PC-3 (cell line): ENCODE data around the gene SUSD4. TPM values are rescaled to one million over a fixed set of nuclear protein-coding genes. Genes with fewer than 3 reads are reported as not detected.

Experiments
- ATAC-seq: fragments of 200-7000 bp; cut with Tn5 transposase; 2 replicates; pipeline ENCODE4 v1.9.1; 2020; ENCODE audit warnings: mild to moderate bottlenecking, moderate library complexity
- BruUV-seq: library from RNA; stranded (reverse); fragments of 400-500 nt; replicated peaks from 2 replicates; lab custom pipeline; 2021; lab: Mats Ljungman, UMichigan
- CTCF ChIA-PET: fragments of 300-600 bp; sonication (Branson Sonifier 250); formaldehyde crosslinking; loops from one replicate; lab custom pipeline; 2022; ENCODE audit warnings: antibody characterized with exemption; lab: Charles Lee
- POLR2A ChIA-PET: fragments of 300-600 bp; sonication (Branson Sonifier 250); formaldehyde crosslinking; loops from one replicate; lab custom pipeline; 2022; ENCODE audit warnings: antibody characterized with exemption; ENCODE audit not compliant: unreplicated experiment; lab: Charles Lee
- DNase-seq: peaks from one replicate; pipeline ENCODE4 v3.0.0-alpha.2; 2015
- H2AFZ ChIP-seq: fragments of 300-600 bp; sonication (generic); 2 replicates; pipeline ENCODE4 v1.6.0; 2016; ENCODE audit warnings: antibody characterized with exemption, low read length
- H3F3A ChIP-seq: fragments of 300-600 bp; sonication (generic); one replicate; pipeline ENCODE4 v1.6.0; 2017; ENCODE audit warnings: antibody characterized with exemption, low read length, control low read depth, mild to moderate bottlenecking; ENCODE audit not compliant: unreplicated experiment
- H3K27ac ChIP-seq: fragments of 300-600 bp; sonication (generic); 2 replicates; pipeline ENCODE4 v1.5.1; 2016; ENCODE audit warnings: mild to moderate bottlenecking, low read length
- H3K27me3 ChIP-seq: fragments of 300-600 bp; sonication (generic); 2 replicates; pipeline ENCODE4 v1.6.1; 2016; ENCODE audit warnings: low read length, mixed read lengths
- H3K36me3 ChIP-seq: fragments of 300-600 bp; sonication (generic); 2 replicates; pipeline ENCODE4 v1.6.1; 2016; ENCODE audit warnings: low read depth, mixed run types, low read length, mixed read lengths
- H3K4me1 ChIP-seq: fragments of 300-600 bp; sonication (generic); 2 replicates; pipeline ENCODE4 v1.5.1; 2016; ENCODE audit warnings: low read length; ENCODE audit not compliant: insufficient read depth
- H3K4me2 ChIP-seq: fragments of 300-600 bp; sonication (generic); 2 replicates; pipeline ENCODE4 v1.6.0; 2016; ENCODE audit warnings: low read length
- H3K4me3 ChIP-seq: fragments of 300-600 bp; sonication (generic); 2 replicates; pipeline ENCODE4 v1.5.1; 2016; ENCODE audit warnings: mild to moderate bottlenecking, low read length, mixed read lengths
- H3K79me2 ChIP-seq: fragments of 300-600 bp; sonication (generic); 2 replicates; pipeline ENCODE4 v1.6.1; 2017; ENCODE audit warnings: low read length, mixed read lengths
- H3K9ac ChIP-seq: fragments of 300-600 bp; sonication (generic); 2 replicates; pipeline ENCODE4 v1.6.0; 2016; ENCODE audit warnings: mild to moderate bottlenecking, low read length
- H3K9me2 ChIP-seq: fragments of 300-600 bp; sonication (generic); replicated peaks from 2 replicates; pipeline ENCODE4 v1.6.1; 2016; ENCODE audit warnings: mixed run types, low read length, mixed read lengths
- H3K9me3 ChIP-seq: fragments of 300-600 bp; sonication (generic); 2 replicates; pipeline ENCODE4 v1.6.1; 2016; ENCODE audit warnings: low read length, mixed read lengths
- H4K20me1 ChIP-seq: fragments of 300-600 bp; sonication (generic); 2 replicates; pipeline ENCODE4 v1.6.1; 2016; ENCODE audit warnings: low read length, mixed read lengths
- CTCF ChIP-seq: fragments of 300-600 bp; sonication (generic); conservative IDR thresholded peaks from 2 replicates; pipeline ENCODE4 v1.5.1; 2017; ENCODE audit warnings: antibody characterized with exemption, low read depth, mild to moderate bottlenecking, low read length
- EZH2 ChIP-seq: fragments of 300-600 bp; sonication (generic); IDR thresholded peaks from one replicate; pipeline ENCODE4 v1.6.1; 2017; ENCODE audit warnings: antibody characterized with exemption, mild to moderate bottlenecking, low read length; ENCODE audit not compliant: unreplicated experiment
- EZH2phosphoT487 ChIP-seq: fragments of 300-600 bp; sonication (generic); IDR thresholded peaks from 2 replicates; pipeline ENCODE4 v1.6.1; 2018; ENCODE audit warnings: mild to moderate bottlenecking, antibody characterized with exemption, low read length, borderline replicate concordance
- intact Hi-C: fragments of 100-400 bp; cut with micrococcal nuclease; formaldehyde crosslinking; loops from 2 replicates; pipeline ENCODE4 v1.9.0; 2023
- total RNA-seq: library from RNA; depleted of rRNA; stranded (reverse); fragments of >200 nt; gene quantifications from 2 replicates; pipeline ENCODE4 v1.2.3, GENCODE V29; 2014

Gene SUSD4
- total RNA-seq, 1 experiment from 2014 or later, result 5.2 TPM

DNA sequence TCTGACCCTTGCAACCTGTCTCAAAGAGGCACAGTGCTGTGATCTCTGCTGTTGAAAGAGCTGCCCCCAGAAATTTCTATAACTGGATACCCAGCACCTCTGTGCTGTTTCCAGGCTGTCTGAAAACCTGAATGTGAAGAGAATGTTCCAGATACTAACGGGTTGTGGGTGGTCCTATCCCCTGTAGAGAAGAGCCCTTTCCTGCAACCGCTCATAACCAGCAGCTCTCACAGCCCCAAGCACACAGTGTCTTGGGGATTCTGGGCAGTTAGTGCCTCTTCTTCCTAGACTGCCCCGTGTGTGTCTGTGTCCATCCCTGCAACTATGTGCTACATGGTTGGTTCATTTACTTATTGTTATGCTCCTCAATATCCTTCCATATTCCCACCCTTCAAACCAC, 104.5 kb downstream of the SUSD4 start:
- ChIA-PET POLR2A (no interaction called here), CTCF (no interaction called here)
- no TSS peak for BruUV-seq
- H3K9me3 ChIP-seq, result no peaks in the 10 kb centered on the region
- TF ChIP-seq EZH2phosphoT487 (no peak), CTCF (no peak), EZH2 (no peak)
- H3K27me3 ChIP-seq, result peaks cover 27% of the 10 kb centered on the region
- intact Hi-C loops, result no loop called here
- H3K9me2 ChIP-seq, result no peaks in the 10 kb centered on the region
- H3F3A ChIP-seq, result no peaks in the 10 kb centered on the region
- H3K36me3 ChIP-seq, result no peaks in the 10 kb centered on the region
- H3K4me1 ChIP-seq, result peaks cover 16% of the 10 kb centered on the region
- no peaks in the 10 kb centered on the region for H3K79me2 ChIP-seq
- DNase-seq (no peak), ATAC-seq (no peak)
- no peak overlapping the region for H3K9ac ChIP-seq
- no peak overlapping the region for H3K27ac ChIP-seq
- no peak overlapping the region for H2AFZ ChIP-seq
- H3K4me3 ChIP-seq, result no peak overlapping the region
- no peaks in the 10 kb centered on the region for H4K20me1 ChIP-seq
- peak overlapping the region; percentile 44; the same call in 1 of the 2 replicates for H3K4me2 ChIP-seq

- CTCF ChIA-PET, result no interaction called here
- Histone ChIP-seq H3K9me3 (no peaks in the 10 kb centered on the region), H3K4me2 (peak overlapping the region; percentile 44), H3K79me2 (no peaks in the 10 kb centered on the region), H3K4me3 (no peak overlapping the region), H2AFZ (no peak overlapping the region), H4K20me1 (no peaks in the 10 kb centered on the region), H3K36me3 (no peaks in the 10 kb centered on the region), H3K27me3 (peaks cover 27% of the 10 kb centered on the region), H3K9ac (no peak overlapping the region), H3F3A (no peaks in the 10 kb centered on the region), H3K9me2 (no peaks in the 10 kb centered on the region), H3K27ac (peak overlapping the region; percentile 1; the same call in 1 of the 2 replicates), H3K4me1 (peaks cover 16% of the 10 kb centered on the region)
- POLR2A ChIA-PET, result no interaction called here
- intact Hi-C loops, result no loop called here
- TF ChIP-seq EZH2phosphoT487 (no peak), CTCF (no peak), EZH2 (no peak)
- no TSS peak for BruUV-seq
- ATAC-seq (peak; percentile 86), DNase-seq (peak; percentile 86)
Observed at GRCh38 chr1:223258751-223259198, 105.2 kb downstream of the SUSD4 start.

- ATAC-seq (no peak), DNase-seq (no peak)
- H3K4me2 ChIP-seq, result peak overlapping the region; percentile 8; the same call in 1 of the 2 replicates
- no peaks in the 10 kb centered on the region for H3K9me3 ChIP-seq
- ChIA-PET POLR2A (no interaction called here), CTCF (no interaction called here)
- no peak overlapping the region for H3K4me3 ChIP-seq
- intact Hi-C loops, result no loop called here
- H3K79me2 ChIP-seq, result no peaks in the 10 kb centered on the region
- no peak overlapping the region for H2AFZ ChIP-seq
- no peak overlapping the region for H3K9ac ChIP-seq
- H3K36me3 ChIP-seq, result no peaks in the 10 kb centered on the region
- H3F3A ChIP-seq, result no peaks in the 10 kb centered on the region
- H3K27me3 ChIP-seq, result peaks cover 21% of the 10 kb centered on the region; the same call in 1 of the 2 replicates
- H4K20me1 ChIP-seq, result no peaks in the 10 kb centered on the region
- peak overlapping the region; percentile 10; the same call in 1 of the 2 replicates for H3K27ac ChIP-seq
- H3K9me2 ChIP-seq, result no peaks in the 10 kb centered on the region
- no peak for TF ChIP-seq EZH2
- TF ChIP-seq EZH2phosphoT487, result no peak
- no TSS peak for BruUV-seq
- peaks cover 16% of the 10 kb centered on the region for H3K4me1 ChIP-seq
Observed at GRCh38 chr1:223257856-223258550, 106.0 kb downstream of the SUSD4 start.
